Esophagus (tissue), 2 donors: Measurements from ENCODE around the gene LAMA2. TPM values are rescaled to one million over a fixed set of nuclear protein-coding genes. Genes with fewer than 3 reads are reported as not detected.

Experiments used
- H3K27ac ChIP-seq, 2 donors: one replicate each; pipeline ENCODE4 v1.5.1; 2013; ENCODE audit warnings: low read depth in 2 of 2, mild to moderate bottlenecking in 2 of 2, inconsistent platforms in 1 of 2, low read length in 1 of 2, moderate library complexity in 1 of 2
- H3K27me3 ChIP-seq, 2 donors: one replicate each; pipeline ENCODE4 v1.6.1; 2013; ENCODE audit warnings: low read length in 2 of 2, control low read depth in 1 of 2, mild to moderate bottlenecking in 1 of 2; ENCODE audit not compliant: insufficient read depth in 2 of 2, control insufficient read depth in 1 of 2
- H3K36me3 ChIP-seq, 2 donors: one replicate each; pipeline ENCODE4 v1.6.1; 2013; ENCODE audit warnings: low read length in 1 of 2; ENCODE audit not compliant: control insufficient read depth in 2 of 2, insufficient read depth in 2 of 2
- H3K4me1 ChIP-seq, 2 donors: one replicate each; pipeline ENCODE4 v1.6.1; 2013; ENCODE audit warnings: low read length in 1 of 2; ENCODE audit not compliant: control insufficient read depth in 2 of 2, insufficient read depth in 2 of 2
- H3K4me3 ChIP-seq, 2 donors: one replicate each; pipeline ENCODE4 v1.5.1; 2013; ENCODE audit warnings: low read length in 2 of 2, mild to moderate bottlenecking in 2 of 2, low read depth in 1 of 2, moderate library complexity in 1 of 2
- H3K9me3 ChIP-seq, 2 donors: one replicate each; pipeline ENCODE4 v1.6.1; 2013; ENCODE audit warnings: mild to moderate bottlenecking in 2 of 2, low read depth in 1 of 2, low read length in 1 of 2, moderate library complexity in 1 of 2; ENCODE audit not compliant: control insufficient read depth in 2 of 2, insufficient read depth in 1 of 2
- WGBS, 2 donors: extraction: QIAGEN DNeasy Blood & Tissue Kit; methylation state at CpG; one replicate each; pipeline ENCODE4 v1.1.7; 2013; 5-methylcytosine and 5-hydroxymethylcytosine counted together
- polyA plus RNA-seq, 2 donors: library from polyadenylated mRNA; stranded (reverse); fragments of 200-250 nt; gene quantifications; one replicate each; pipeline ENCODE4 v1.2.3, GENCODE V29; 2013
- donor health status: healthy with polysubstance abuse.
- donor health status: Bipolar disorder and iron deficiency.

Gene LAMA2
- polyA plus RNA-seq, 2 donors = 0.67 to 2.7 TPM

GRCh38 chr6:129475477-129476247, 592.7 kb downstream of the LAMA2 start:
- Histone ChIP-seq H3K4me3 (no peak overlapping the region), H3K27ac (no peak overlapping the region), H3K9me3 (no peaks in the 10 kb centered on the region), H3K4me1 (peaks cover 0 to 4% of the 10 kb centered on the region in 2 donors), H3K27me3 (no peaks in the 10 kb centered on the region), H3K36me3 (no peaks in the 10 kb centered on the region)
- 62 to 73% methylated on average over 7 of the region's 7 CpGs for WGBS, 2 donors

DNA sequence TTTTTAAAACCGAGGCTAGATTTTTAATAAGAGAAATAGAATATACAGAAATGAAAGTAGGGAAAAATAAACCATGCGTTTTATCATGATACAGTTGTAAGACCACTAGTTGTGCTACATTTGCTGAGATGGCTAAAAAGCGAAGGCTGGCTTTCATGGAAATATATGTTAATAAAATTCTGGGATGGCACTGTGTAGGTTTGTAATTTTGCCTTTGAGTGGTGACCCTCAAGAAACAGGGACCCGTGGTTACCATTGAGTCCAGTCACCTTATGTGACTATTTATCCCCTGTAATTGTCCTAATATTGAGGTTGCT, 593.3 kb downstream of the LAMA2 start:
- Histone ChIP-seq H3K27me3 (no peaks in the 10 kb centered on the region), H3K36me3 (no peaks in the 10 kb centered on the region), H3K4me3 (no peak overlapping the region), H3K4me1 (peaks cover 0 to 4% of the 10 kb centered on the region in 2 donors), H3K27ac (no peak overlapping the region), H3K9me3 (no peaks in the 10 kb centered on the region)
- 82 to 83% methylated on average over 4 of the region's 4 CpGs for WGBS, 2 donors

- Histone ChIP-seq H3K27ac (no peak overlapping the region), H3K9me3 (no peaks in the 10 kb centered on the region), H3K27me3 (no peaks in the 10 kb centered on the region), H3K4me1 (peaks cover 0 to 4% of the 10 kb centered on the region in 2 donors), H3K36me3 (no peaks in the 10 kb centered on the region), H3K4me3 (no peak overlapping the region)
- WGBS, 2 donors = 62 to 84% methylated on average over 4 of the region's 4 CpGs
Measured at GRCh38 chr6:129476810-129477209, 593.9 kb downstream of the LAMA2 start.

DNA sequence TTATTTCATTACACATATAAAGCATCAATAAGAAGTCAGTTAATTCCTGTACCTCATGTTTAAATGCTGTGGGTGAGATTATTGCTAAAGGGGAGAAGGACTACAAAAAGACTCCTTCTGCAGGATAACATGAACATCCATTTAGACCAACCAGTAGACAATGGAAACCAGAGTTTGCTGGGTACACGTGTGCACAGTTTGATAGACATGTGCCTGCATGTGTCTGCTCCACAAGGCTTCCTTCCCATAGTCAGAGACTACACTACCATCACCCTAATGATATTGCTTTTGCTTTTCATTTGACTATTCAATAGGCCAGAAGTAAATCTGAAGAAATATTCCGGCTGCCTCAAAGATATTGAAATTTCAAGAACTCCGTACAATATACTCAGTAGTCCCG, 595.4 kb downstream of the LAMA2 start:
- H3K9me3 ChIP-seq = no peaks in the 10 kb centered on the region
- H3K27me3 ChIP-seq = no peaks in the 10 kb centered on the region
- no peaks in the 10 kb centered on the region for H3K36me3 ChIP-seq
- no peak overlapping the region for H3K27ac ChIP-seq
- H3K4me3 ChIP-seq = no peak overlapping the region
- WGBS, 2 donors = 90 to 91% methylated on average over 4 of the region's 4 CpGs
- peaks cover 0 to 4% of the 10 kb centered on the region in 2 donors for H3K4me1 ChIP-seq

GRCh38 chr6:129481706-129482105, 598.8 kb downstream of the LAMA2 start:
- H3K9me3 ChIP-seq = no peaks in the 10 kb centered on the region
- 92 to 93% methylated on average over 4 of the region's 4 CpGs for WGBS, 2 donors
- no peak overlapping the region for H3K27ac ChIP-seq
- H3K4me3 ChIP-seq = no peak overlapping the region
- H3K27me3 ChIP-seq = no peaks in the 10 kb centered on the region
- H3K4me1 ChIP-seq = no peaks in the 10 kb centered on the region
- H3K36me3 ChIP-seq = no peaks in the 10 kb centered on the region

DNA sequence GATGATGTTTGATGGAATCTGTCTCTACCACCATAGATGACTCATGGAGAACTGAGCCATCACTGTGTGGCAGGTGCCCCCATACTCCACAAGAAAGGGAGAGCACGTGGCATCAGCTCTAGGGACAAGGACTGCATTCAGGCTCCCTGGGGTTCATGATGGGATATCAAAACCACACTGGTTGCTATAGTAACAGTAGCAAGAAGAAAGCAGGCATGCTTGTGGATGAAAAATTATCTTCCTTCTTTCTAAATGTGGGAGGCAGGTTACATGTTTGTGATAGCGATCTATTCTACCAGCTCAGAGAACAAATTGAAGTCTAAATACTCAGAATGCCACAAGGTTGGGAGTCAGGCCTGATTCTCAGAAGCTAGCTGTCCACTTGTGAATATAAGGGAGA, 602.8 kb downstream of the LAMA2 start:
- 88 to 89% methylated on average over 2 of the region's 2 CpGs for WGBS, 2 donors
- no peak overlapping the region for H3K27ac ChIP-seq

GRCh38 chr6:129486327-129486726, 603.4 kb downstream of the LAMA2 start:
- no peaks in the 10 kb centered on the region for H3K36me3 ChIP-seq
- no peak overlapping the region for H3K27ac ChIP-seq
- peaks cover 0 to under 1% of the 10 kb centered on the region in 2 donors for H3K4me1 ChIP-seq
- H3K27me3 ChIP-seq = no peaks in the 10 kb centered on the region
- H3K4me3 ChIP-seq = no peak overlapping the region
- 77 to 81% methylated on average over 8 of the region's 8 CpGs for WGBS, 2 donors
- no peaks in the 10 kb centered on the region for H3K9me3 ChIP-seq

More for the DNA sequence above, 602.8 kb downstream of the LAMA2 start:
- Histone ChIP-seq H3K4me3 (no peak overlapping the region), H3K4me1 (no peaks in the 10 kb centered on the region), H3K27me3 (no peaks in the 10 kb centered on the region), H3K9me3 (no peaks in the 10 kb centered on the region), H3K36me3 (no peaks in the 10 kb centered on the region)

- Histone ChIP-seq H3K36me3 (no peaks in the 10 kb centered on the region), H3K4me3 (no peak overlapping the region), H3K9me3 (no peaks in the 10 kb centered on the region), H3K27ac (no peak overlapping the region), H3K4me1 (peaks cover 2 to 3% of the 10 kb centered on the region in 2 donors), H3K27me3 (no peaks in the 10 kb centered on the region)
- 49 to 56% methylated on average over 2 of the region's 2 CpGs for WGBS, 2 donors
Measured at GRCh38 chr6:129488313-129488712, 605.4 kb downstream of the LAMA2 start.

DNA sequence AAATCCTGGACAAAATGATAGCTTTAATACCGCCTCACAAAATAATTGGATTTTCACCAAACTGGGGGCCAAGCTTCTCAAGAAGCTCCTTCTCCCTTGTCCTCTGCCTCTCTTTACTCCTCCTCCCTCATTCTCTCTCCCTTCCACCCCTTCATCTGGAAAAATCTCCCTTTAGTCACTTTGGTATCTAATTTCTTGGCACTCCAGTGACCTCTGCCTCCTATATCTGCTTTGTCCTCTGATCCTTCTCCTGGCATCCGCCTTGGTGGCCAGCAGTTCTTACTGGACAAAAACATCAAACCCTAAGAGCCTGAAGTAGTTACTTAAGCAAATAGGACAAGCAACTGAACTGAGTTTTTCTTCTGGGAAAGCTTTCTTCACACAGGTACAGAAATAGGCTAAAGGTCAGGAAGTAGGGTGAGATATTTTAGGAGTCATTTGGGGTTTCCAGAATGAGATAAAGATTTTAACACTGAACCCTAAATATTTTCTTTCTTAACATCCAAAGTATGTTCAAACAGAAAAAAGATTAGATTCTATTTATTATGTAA, 606.4 kb downstream of the LAMA2 start:
- H3K4me1 ChIP-seq = peaks cover 2 to 3% of the 10 kb centered on the region in 2 donors
- no peaks in the 10 kb centered on the region for H3K36me3 ChIP-seq
- 96% methylated on average over 2 of the region's 2 CpGs for WGBS, 2 donors

More for the DNA sequence above, 606.4 kb downstream of the LAMA2 start:
- H3K4me3 ChIP-seq = no peak overlapping the region
- no peak overlapping the region for H3K27ac ChIP-seq
- H3K27me3 ChIP-seq = no peaks in the 10 kb centered on the region
- H3K9me3 ChIP-seq = no peaks in the 10 kb centered on the region
